KBM-7 (cell line): ENCODE measurements around the gene ODC1.
A peak's percentile ranks its signal among the peaks of the same experiment; 100 is the strongest.

ENCODE experiments used
- DNase-seq: peaks from one replicate; pipeline ENCODE4 v3.0.0-alpha.2; 2015
- in situ Hi-C: fragments of 300-500 bp; cut with MboI; formaldehyde crosslinking; loops from 2 replicates; pipeline ENCODE4 v1.14.3; 2020; ENCODE audit warnings: low sequenced_read_pairs, low pct_unique_long_range_greater_than_20kb, mixed read lengths

Gene ODC1

DNA sequence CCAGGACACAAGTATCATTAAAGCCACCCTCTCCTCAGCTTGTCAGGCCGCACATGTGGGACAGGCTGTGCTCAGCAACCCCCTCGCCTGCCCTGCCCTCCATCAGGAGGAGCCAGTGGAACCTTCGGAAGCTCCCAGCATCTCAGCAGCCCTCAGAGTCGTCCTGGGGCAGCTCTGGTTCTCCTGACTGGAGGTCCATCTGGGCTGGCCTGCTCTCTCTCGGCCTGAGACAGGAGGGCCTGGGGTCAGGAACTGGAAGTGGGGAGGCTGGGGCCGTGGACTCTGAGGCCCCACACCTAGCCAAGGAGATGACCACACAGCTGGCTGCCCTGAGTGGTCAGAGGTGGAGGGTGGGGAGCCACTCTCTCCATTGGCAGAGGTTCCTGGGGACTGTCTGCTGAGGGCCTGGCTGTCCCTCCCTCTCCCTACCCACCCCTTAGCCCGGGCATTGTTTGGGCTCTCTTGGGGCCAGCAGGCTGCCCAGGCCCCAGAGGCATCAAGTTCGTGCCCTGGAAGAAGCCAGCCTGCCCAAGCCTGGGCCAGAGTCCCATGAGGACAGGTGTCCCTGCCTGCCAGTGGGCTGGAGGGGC is 23.1 kb downstream of the ODC1 start:
- no peak for DNase-seq
- in situ Hi-C loops = no loop called here

DNA sequence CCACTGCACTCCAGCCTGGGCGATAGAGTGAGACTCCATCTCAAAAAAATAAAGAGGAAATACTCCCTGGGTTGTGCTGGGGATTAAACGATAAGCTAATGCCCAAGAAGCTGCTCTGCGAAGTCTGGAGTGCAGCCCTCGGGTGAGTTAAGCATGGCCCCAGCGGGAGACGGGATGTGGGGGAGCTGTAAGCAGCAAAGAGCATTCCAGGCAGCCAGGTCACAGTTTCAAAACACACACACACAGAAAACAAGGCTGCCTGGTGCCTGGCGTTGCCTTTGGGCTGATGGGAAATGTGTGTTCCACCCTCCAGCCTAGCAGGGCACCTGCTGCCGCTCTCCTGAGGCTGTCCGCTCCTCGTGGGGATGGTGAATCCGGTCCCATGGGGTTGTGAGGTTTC is 24.1 kb downstream of the ODC1 start:
- in situ Hi-C loops = no loop called here
- DNase-seq = no peak

DNA sequence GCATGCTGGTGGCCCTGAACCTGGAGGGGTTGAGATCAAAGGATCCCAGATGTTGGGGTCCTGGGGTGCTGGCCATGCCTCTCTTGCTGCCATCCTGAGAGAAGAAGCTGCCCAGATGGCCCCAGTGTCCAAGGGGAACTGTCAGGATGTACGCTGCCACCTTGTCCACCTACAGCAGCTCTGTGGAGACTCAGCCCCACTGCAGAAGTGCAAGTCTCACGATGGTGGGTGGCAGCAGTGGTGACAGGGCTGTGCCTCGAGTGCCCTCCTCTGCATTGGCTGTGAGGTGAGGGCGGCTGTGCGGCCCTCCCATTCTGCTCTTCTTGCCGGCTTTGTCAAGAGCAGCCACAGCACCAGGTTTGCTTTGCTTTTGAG is 24.7 kb downstream of the ODC1 start:
- no peak for DNase-seq
- in situ Hi-C loops = no loop called here

DNA sequence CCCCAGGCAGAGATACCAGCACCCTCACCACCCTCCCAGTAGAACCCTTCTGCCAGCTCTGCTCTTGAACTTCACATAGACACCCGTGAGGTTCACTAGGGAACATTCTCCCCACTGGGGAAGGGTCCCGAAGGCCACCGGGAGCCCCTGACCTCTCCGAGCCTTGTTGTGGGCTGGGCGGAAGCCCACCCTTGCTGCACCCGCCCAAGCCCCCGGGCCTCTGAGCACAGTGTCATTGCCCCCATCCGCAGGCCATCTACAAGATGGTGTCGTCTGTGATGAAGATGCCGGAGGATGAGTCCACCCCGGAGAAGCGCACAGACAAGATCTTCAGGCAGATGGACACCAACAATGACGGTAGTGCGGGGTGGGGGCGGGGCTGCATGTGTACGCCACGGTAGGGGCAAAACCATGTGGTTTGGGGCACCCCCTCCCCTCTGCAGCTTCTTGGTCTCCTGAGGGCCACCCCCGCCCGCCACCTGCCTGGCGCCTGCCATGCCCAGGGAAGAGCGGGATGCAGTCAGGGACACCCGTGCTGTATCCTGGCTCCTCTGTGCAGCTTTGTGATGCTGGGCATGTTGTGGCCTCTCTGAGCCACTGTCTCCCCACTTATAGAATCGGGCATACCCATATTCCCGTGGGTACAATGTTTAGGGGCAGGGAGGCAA is 25.3 kb downstream of the ODC1 start:
- in situ Hi-C loops = no loop called here
- DNase-seq = no peak

DNA sequence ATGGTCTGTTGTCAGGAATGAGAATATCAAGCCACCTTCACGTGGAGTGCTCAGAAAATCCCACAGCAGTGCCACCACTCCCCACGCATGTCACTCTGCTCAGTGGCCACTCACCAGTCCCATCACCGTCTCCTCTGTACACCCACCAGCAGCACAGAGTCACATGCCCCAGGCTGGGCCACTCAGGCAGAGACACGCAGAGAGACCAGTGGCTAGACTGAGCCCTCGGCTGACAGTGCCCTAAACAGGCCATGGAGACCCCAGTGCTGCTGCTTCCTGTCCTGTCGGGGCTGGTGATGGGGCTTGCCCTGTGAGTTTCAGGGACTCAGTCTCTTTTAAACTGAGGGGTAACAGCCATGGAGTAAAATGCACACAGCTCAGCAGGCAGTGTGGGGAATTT is 25.9 kb downstream of the ODC1 start:
- DNase-seq = no peak
- in situ Hi-C loops = no loop called here

DNA sequence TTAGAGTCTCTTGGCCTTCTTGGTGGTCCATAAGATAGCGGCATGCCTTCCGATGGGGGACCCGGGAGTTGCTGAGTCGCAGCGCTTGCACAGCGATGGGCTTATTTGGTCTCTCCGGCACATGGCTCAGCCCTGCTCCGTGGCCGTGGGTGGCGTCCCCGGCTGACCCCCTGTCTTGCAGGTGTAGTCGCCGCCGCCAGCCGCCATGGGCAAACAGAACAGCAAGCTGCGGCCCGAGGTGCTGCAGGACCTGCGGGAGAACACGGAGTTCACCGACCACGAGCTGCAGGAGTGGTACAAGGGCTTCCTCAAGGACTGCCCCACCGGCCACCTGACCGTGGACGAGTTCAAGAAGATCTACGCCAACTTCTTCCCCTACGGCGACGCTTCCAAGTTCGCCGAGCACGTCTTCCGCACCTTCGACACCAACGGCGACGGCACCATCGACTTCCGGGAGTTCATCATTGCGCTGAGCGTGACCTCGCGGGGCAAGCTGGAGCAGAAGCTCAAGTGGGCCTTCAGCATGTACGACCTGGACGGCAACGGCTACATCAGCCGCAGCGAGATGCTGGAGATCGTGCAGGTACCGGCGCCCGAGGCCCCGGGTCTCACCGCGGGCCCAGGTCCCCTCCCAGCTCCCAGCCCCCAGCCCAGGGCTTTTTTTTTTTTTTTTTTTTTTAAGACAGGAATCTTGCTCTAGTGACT is 28.4 kb downstream of the ODC1 start:
- in situ Hi-C loops = no loop called here

DNA sequence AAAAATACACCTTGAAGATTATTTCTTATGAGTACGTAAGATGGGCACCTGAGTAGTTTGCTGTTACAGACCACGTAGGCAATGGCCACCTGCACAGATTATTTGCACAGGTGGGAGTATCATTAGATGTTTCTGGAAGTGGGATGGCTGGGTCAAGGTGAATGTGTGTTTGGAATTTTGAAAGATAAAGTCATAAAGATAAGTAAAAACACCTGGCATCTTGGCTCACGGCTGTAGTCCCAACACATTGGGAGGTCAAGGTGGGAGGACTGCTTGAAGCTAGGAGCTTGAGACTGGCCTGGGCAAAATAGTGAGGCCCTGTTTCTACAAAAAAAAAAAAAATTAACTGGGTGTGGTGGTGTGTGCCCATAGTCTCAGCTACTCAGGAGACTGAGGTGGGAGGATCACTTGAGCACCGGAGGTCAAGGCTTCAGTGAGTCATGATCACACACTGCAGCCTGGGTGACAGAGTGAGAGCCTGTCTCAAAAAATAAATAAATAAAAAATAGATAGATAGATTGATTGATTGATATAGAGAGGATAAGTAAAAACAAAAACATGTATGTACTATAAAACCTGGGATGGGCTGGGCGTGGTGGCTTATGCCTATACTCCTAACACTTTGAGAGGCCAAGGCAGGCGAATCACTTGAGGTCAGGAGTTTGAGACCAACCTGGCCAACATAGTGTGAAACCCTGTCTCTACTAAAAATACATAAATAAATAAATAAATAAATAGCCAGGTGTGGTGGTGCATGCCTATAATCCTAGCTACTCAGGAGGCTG is 30.4 kb downstream of the ODC1 start:
- DNase-seq = no peak
- in situ Hi-C loops = no loop called here

More for the DNA sequence above, 28.4 kb downstream of the ODC1 start:
- DNase-seq = no peak

DNA sequence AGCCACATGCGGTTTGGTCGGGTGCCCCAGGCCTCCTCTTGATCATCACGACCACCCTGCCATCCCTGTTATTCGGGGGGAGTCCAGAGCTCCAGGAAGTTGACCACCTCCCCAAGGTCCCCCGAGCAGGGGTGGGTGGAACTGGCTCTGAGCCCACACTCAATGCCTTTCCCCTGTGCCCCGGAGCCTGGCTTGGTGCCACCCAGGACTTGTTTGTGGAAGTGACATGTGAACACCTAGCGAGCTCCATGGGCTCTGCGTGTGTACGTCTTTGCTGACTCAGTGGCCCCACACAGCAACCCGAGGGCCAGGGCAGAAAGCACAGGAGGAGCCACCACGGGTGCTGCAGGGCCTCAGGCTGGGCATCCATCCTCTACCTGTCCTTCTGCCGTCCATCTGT is 32.5 kb downstream of the ODC1 start:
- in situ Hi-C loops = no loop called here
- DNase-seq = no peak

DNA sequence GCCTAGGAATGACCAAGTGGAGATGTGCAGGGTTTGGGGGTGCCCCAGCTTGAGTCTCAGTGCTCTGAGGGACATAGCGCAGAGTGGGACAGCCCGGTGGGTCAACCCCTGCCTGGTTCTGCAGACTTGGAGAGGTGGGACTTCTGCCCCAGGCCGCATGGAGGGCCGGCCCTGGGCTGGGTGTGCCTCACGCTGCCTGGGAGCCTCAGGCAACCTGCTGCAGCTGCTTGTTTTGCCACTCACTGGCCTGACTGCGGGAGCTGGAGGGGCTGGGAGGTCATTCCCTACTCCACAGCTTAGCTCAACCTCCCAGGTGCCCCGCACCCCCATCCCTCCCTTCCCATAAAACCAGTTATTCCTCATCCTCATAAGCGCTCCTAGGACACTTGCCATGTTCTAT is 33.1 kb downstream of the ODC1 start:
- in situ Hi-C loops = no loop called here
- DNase-seq = no peak

DNA sequence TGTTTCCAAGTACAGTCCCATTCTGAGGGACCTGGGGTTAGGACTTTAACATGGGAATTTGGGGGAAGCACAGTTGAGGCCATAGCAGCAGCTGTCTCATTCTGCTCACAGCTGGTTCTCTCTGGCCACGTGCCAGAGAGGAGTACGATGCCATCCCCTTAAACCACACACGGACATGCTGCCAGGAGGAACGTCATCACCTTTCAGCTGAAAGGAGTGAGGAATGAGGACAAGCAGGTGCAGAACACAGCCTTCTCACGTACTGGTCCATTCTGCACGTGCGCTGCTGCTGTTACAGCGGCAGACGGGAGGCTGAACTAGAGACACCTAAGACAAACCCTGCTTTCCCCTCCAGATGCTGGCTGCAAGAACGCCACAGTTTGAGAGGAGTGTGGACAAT is 33.5 kb downstream of the ODC1 start:
- in situ Hi-C loops = no loop called here
- no peak for DNase-seq

DNA sequence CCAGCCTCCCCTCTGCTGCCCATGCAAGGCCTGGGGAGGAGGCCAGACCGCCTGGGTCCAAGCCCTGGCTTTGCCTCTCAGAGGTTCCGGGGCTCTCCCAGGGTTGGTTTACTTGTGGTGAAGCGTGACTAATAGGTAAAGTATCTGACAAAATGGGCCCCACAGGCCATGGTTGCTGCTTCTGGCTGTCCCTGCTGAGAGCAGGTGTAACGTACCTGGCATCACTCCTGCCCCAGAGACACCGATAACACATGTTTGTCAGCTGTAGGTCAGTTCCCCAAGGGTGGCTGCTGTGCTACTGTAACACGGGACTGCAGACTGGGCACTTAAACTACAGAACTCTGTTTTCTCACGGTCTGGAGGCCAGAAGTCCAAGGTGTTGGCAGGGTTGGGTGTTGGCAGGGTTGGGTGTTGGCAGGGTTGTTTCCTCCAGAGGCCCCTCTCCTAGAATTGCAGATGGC is 34.1 kb downstream of the ODC1 start:
- DNase-seq = no peak
- in situ Hi-C loops = no loop called here

DNA sequence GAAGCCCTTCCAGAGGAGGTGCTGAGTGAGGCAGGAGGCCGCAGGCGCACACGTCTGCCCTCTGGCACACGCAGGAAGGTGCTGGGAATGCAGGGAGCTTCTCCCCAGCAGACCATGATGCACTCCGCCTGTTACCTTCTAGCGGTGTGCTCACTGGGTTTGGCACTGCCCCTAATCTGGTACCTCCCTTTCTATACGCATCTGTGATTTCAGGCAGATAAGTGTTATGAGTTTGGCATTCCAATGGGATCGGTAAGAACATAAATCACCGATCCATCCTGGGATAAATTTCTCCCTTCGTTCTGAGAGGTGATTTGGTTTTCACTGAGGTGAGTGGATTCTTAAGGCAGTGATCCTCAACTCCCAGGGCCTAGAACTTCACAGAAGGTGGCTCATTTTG is 34.6 kb downstream of the ODC1 start:
- in situ Hi-C loops = no loop called here
- no peak for DNase-seq

DNA sequence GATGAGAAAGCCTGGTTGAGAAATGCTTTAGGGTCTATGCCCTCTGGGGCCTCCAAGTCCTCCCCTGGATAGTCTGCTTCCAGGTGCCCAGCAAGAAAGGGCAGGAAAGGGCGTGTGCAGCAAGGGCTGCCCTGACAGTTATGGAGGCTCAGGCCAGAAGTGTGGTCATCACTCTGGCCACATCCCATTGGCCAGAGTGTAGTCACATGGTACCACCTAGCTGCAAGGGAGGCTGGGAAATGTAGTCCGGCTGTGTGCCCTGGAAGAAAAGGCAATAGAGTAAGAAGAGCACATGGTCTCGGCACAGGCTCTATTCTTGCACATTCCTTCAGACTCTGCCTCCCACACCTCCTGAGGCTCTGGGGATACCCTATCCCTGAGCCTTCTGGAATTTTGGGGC is 35.7 kb downstream of the ODC1 start:
- in situ Hi-C loops = no loop called here
- DNase-seq = peak; percentile 32

DNA sequence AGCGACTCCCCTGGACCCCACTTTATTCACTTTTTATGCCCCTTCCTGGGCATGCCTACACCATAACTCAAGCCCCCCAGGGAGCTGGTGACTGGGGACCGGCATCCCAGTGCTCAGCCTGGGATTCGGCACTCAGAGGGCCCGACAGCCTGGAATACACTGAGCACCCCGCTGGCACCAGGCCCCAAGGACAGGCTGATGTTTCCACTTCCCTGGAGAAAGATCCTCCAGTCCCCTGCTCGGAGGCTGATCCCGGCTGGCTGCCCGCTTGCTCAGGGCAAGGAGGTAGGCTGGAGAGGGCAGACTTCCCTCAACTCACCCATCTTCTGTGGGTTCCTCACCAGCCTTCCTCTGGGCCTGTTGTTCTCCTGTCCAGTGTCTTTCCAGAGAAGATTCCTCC is 36.6 kb downstream of the ODC1 start:
- in situ Hi-C loops = no loop called here
- no peak for DNase-seq

DNA sequence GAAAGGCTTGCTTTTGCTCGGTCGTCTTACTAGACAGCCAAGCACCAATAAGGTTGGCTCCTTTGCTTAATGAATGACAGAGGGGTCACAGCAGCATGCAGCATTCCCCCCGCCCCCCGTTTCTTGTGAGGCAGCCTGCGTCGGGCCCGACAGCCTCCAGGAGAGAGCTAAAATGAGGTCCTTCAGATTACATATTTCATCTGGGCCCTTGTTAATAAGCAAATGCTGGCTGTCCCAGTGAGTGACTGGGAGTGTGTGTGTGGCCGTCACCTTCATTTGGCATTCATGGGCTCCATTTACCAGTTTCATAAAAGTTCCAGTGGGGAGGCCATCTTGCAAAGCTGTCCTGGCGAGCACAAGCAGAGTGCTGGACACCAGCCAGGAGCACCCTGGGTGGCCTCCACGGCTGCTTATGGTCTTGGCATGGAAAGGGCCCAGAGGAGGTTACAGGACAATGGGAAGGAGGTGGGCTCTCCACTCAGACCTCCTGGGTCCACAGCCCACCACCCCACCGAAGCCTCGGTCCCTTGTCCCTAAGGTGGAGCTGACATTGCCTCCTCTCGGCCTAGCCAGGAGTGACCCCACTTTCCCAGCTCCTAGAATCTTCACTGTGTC is 37.2 kb downstream of the ODC1 start:
- in situ Hi-C loops = no loop called here
- no peak for DNase-seq

DNA sequence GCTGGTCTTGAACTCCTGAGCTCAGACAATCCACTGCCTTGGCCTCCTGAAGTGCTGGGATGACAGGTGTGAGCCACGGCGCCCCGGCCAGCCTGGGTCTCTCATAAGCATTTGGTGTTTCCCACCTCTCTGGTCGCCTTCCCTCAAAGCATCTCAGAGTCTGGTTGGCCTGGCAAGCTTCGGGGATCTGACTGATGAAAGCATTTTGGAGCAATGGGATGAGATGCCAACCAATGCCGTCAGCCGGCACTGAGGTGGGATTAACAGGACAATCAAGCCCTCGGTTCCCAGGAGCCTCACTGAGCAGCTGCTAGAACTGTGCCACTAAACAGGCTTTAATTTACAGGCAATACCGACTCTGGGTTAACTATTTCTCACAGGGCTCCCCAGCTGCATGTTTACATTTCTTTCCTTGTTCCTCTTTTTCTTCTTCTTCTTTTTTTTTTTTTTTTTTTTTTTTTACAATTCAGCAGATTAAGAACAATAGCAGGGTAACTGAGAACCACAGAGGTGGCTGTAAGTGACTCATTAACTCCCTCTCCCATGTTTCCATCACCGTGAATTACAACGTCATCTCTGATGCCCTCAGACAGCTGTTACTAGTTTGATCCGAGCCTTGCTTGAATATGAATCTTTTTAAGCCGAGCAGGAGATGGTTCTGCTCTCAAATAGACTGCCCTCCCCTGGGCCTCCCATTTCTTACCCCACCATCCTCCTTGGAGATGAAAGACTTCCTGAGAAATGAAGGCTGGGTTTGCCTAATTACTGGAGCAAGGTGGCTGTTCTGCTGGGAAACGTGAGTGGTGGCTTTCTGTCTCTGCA is 37.9 kb downstream of the ODC1 start:
- in situ Hi-C loops = no loop called here
- peak; percentile 94 for DNase-seq

DNA sequence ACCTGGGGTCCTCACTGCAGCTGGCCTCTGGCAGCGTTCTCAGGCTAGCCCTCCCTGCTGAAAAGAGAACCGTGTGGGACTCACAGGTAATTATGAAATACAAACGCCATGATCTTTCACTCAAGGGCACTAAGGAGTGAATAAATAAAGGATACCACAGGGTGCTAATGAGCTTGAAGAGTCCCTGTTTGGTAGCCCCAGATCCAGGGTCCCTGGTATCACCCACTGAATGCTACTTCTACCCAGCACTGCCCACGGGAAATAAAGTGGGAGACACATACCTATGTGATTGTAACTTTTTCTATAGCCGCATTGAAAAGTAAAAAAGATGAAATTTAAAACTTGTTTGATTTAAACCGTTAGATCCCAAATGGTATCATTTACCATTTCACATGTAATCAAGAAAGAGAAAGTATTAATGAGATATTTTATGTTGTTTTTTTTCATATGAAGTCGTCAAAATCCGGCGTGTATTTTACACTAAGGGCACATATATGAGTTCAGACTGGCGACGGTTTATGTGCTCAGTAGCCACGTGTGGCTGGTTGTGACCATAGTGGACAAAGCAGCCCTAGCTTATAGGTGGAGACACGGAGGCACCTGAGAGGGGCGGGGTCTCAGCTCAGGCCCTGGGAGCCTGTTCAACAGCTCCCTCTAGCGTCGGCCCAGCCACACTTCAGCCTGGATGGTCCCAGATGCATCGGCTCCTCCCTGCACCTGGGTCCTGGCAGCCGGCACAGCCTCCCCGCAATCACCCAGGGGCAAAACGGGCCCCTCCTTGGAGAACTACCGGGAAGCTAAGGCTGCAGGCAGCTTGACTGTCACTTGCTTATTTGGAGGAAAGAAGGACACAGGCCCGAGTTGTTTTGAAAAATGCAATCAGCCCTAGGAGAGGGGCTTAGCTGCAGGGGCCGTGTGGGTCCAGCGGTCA is 39.2 kb downstream of the ODC1 start:
- in situ Hi-C loops = no loop called here
- DNase-seq = peak; percentile 86
